Stimulated activated CD4-positive, alpha-beta T cell treated with anti-CD3 and anti-CD28 coated beads, TNF-alpha, amount 100 ng/mL, for 1 hour (primary cell): ENCODE measurements around the gene PABPC3.

ENCODE experiments used
- DNase-seq, 3 donors: peaks; one replicate each; pipeline ENCODE4 v3.0.0-alpha.2; 2020; ENCODE audit warnings: low read depth in 3 of 3, low spot score in 1 of 3

Gene PABPC3

DNA sequence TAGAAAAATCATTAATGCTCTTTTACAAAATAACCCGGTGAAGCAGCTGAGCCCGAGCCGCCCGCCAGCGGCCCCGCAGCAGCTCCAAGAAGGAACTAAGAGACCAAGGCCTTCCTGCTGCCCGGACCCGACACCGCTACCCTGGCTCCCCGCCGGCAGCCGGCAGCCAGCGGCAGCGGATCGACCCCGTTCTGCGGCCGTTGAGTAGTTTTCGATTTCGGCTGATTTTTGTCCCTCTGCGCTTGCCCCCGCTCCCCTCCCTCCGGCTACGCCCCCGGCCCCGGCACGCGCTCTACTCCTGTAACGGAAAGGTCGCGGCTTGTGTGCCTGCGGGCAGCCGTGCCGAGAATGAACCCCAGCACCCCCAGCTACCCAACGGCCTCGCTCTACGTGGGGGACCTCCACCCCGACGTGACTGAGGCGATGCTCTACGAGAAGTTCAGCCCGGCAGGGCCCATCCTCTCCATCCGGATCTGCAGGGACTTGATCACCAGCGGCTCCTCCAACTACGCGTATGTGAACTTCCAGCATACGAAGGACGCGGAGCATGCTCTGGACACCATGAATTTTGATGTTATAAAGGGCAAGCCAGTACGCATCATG, at the start of gene PABPC3:
TSS of gene PABPC3 (plus strand) at position 286 of the 603 bp plus-strand sequence. CDS start at position 349, 63 bp downstream.
- DNase-seq = no peak

DNA sequence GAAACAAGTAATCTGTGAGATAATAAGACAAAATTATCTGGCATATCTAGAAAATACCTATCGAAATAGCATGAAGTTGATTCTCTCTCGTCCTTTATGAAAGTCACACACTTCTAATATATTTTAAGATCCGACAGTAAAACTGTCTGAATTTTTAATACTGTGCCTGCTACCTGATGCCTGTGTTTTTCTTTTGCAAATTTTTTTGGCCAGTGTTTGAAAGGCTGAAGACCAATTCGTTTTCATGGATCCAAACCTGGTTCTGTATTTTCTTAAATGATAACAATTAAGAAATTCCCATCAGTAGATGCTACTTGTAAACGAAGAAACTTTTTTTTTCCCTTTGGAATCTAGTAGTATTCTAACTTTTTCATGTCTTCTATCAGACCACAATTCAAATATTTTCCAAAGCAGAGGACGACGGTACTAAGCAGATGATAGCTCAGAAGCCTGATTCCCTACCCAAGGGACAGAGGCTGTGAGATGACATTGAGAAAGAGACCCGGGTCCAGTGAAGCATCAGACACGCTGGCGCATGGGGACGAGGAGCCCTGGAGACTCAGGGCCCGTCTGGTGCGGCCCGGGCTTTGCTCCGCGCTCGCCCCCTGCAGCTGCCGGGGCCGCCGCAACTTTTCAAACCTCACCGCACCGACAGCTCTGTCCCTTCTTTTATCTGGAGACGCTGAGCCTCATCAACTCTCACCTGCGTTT, 49.5 kb upstream of the PABPC3 start:
- DNase-seq = no peak

DNA sequence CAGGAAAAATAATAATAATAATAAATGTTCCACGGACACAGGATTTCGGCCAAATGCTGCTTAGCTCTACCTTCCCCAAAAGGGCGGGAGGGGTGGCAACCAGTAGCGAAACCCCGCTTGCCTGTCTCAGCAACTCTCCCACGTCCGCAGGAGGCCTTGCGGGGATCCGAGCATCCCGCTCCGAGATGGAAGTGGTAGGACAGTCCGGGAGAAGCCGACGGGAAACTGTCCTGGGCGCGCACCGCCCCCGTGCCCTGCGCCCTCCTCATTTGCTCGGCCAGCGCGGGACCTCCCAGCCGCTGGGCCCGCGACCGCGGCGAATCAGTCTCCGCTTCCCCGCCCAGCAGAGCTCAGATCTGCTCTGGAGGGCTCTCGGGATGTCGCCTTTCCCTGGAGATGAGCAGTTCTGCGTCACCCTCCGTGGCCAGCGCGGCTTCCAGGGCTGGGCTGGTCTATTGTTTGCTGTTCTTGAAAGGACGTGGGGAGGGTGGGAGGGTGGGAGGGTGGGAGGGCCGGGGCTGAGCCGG, 48.9 kb upstream of the PABPC3 start:
- DNase-seq = no peak

DNA sequence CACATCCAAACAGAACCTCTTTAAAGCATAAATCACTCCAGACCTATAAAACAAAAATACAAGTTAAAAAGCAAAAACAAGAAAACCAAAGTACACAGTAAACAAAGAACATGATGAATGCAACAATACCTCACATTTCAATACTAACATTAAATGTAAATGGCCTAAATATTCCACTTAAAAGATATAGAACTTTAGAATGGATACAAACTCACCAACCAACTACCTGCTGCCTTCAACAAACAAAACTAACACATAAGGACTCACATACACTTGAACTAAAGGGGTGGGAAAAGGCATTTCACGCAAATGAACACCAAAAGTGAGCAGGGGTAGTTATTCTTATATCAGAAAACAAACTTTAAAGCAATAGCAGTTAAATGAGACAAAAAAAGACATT, 44.9 kb upstream of the PABPC3 start:
- DNase-seq = no peak

DNA sequence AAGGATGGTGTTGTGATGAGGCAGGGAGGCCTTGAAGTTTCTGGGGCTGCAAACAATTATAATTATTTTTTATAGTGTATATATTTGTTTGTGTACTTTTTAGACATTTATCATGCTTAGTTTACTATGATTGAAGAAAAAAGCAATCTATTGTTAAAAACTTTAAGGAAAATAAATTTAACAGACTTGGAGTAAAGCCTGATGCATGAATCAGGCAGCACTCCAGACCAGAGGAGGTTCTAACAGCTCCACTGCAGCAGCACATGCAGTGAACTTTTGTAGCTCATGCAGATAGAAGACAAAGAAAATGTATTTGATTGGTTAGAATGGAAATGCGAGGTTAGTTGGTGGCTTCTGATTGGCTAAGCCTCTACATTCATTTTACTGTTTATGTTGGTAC, 36.8 kb upstream of the PABPC3 start:
- DNase-seq = no peak

DNA sequence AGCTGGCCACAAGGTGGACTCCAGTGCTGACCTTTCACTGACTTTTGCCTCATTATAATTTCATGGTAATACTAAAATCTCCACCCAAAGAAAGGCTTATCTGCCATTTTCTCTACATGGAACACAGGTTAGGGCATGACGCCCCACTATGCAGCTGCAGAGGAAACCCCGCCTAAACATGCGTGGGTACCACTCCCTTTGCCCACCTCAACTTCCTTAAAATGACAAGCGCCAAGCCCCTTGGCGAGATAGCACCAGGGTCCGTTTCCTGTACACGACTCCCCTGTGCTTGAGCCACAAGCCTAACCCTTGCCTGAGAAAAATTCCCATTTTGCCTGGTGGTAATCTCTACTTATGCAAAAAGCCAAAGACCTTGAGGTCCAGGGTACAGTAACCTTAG, 36.0 kb upstream of the PABPC3 start:
- DNase-seq = no peak

DNA sequence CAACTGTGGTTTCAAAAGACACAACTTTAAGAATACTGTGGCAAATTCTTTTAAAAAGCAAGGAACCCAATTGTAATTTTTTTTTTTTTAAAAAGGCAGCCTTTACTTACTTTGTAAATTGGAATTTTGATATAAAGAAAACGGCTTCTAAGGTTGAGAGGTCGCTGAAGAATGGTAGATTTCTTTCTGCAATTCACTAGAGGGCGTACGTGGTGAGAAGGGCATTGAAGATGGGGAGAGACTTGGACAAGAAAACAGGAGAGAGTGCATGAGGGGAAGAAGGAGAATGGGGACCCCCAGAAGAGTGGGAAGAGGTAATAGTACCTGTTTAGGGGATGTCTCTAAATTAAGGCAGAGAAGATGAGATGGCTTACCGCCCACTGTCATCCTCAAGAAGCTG, 33.5 kb upstream of the PABPC3 start:
- no peak for DNase-seq

DNA sequence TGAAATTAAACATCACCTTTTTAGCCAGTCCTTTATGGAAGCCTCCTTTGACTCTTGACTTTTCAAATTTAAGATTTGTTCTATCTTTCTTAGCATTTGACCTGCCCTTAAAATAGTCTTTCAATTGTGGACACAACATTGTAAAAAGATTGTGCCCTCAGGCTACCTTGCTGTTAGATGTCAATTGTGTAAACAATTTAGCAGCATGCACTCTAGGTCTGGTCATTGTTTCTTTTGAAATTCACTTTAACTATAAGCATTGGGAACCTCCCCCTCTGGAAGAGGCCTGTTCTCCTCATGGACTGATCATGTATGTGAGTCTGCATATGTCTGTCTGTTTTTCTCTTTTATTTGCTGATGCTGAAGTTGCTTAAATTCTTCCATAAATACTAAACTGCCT, 31.5 kb upstream of the PABPC3 start:
- no peak for DNase-seq

DNA sequence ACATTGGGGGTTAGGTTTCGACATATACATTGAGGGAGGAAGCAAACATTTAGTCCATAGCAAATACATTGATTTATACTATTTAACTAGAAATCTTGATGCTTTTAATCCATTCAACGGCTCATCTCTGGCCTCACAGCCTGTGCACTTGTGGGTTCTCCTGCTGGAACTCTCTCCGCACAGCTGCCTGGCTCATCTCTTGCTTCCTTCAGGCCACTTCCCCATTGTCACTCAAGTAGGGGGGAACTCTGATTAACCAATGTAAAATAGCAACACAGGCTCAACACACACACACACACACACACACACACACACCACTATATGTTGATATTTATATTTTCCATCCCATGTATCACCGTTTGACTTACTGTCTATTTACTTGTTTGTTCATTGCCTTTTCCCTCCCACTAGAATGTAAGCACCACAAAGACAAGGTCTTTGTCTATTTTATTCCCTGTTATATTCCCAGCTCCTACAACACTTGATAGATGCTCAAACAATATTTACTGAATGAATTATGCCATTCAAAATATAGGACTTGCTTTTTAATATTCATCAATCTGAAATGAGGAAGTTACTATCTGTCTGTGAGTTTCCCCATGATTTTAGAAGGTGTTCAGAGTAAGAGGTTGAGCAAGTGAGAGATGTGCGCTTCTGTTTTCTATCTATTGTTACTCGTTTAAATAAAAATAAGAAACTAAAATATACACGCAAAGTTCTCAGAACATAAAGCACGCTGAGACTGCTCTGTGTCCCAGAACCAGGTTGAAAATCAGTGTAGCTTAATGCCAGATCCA, 29.8 kb upstream of the PABPC3 start:
- no peak for DNase-seq

DNA sequence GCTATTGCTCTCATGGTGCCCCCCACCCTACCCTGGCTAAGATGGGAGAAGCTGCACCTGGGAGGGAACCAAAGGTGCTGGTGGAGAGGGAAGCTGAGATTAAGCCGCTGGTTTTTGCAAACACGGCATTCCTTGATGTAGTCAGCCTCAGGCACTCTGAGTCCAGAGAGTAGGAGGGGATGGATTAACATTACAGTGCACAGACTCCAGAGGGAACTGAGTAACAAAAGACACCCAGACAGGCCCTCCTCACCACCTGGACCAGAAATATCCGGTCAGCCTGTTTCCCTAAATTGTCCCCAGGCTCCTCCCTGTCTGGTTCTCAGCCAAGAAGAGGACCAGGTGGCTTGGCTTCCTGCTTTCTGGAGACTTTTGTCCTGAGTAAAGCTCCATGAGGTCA, 28.9 kb upstream of the PABPC3 start:
- DNase-seq = no peak

DNA sequence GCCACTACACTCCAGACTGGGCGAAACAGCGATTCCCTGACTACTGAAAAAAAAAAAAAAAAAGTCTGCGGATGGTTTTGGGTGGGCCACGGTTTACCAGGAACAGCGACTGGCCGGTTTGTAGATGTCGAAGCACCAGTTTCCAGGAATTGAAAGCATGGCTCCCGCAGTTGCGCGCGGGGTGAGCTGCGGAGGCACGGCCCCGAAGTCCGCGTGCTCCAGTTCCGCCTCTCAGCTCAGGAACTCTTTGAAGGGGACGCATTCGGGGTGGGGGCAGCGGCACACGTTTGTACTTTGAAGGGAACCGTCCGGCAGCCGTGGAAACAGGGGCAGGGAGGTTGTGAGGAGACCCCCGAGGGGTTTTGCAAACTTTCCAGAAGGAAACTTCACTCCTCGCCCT, 27.1 kb upstream of the PABPC3 start:
- DNase-seq = no peak

DNA sequence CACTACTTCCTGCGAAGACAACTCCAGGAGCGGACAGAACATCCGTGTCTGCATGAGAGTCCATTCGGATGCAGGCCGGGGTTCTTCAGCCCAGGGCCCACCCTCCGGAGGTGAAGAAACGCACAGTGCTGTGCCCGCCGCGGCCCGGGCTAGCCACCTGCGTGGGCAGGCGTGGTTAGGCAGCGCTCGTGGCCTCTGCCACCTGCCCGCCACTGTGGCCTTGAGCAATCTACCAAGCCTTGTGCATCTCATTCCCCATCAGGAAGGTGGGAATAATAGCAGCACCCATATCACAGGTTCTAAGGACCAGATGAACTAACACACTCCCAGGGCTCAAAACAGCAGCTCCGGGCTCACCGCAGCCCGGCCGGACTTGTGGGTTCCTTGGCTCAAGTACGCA, 26.7 kb upstream of the PABPC3 start:
- DNase-seq = no peak

DNA sequence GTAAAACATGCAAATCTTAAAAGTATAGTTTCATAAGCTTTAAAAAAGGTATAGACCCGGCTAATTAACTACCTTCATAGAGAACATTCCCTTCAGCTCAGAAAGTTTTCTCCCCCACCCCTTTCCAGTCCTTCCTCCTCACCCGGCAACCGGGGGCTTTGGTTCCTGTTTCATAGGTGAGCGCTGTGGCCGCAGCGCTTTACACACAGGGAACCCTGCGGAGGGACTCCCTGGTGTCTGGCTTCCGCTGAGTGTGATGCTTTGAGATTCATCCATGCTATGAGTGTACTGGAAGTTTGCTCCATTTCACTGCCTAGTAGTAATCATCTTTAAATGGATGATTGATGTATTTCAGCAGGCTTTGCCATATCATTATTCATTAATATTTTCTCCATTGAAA, 26.0 kb upstream of the PABPC3 start:
- no peak for DNase-seq

DNA sequence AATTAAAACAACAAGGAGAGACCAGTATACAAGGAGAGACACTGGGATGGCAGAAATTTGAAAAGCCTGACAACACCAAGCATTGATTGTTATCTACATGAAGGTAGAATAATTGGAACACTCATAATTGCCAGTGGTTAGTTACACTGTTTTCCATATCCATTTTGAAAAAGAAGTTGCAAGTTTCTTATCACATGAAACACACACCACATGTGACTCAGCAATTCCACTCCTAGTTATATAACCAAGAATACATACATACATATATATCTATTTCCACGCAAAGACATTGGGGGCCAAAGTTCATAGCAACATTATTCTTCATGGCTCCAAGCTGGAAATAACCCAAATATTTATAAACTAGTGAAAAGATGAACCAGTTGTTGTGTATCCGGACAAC, 15.2 kb upstream of the PABPC3 start:
- no peak for DNase-seq

DNA sequence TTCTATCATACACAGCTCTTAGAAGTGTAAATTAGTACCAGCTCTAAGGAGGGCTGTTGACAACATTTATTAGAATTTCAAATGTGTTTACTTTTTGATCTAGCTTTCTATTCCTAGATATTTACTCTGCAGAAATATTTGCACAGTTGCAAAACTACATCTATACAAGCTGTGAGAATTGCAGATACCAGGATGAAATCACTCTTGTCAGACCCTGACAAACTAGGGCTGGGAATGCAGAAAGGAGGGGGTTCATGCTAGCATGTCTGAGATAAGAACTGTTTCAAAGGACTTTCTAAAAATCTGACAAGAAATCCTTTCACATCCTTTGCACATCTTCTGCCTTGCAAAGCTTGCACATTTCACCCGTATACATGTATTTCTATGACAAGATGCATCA, 11.8 kb upstream of the PABPC3 start:
- DNase-seq = no peak

DNA sequence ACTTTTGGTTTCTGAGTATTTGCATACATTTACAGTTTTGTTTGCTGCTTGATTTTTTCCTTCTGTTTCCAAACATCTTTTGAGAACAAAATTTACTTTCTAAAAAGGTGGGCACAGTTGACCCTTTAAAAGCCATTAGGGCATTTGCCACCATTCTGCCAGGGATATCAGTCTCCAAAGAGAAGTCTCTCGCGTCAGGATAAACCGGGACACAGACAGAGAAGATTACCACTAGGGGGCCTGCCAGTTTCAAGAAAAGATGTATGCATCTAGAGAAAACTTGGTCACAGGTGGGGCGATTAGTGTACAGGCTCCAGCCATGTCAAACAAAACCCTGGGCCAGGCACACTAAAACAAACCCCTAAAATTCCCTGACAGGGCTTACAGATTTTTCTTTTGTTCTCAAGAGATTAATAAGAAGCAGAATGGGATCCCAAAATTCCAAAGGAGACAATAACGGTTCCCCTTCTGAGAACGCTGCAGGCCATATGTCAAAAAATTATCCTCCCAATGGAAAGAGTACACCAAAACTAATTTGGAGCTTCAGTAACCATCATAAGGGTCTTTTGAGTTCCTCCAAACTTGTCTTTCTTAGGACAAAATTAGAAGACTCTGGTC, 10.7 kb upstream of the PABPC3 start:
- no peak for DNase-seq

DNA sequence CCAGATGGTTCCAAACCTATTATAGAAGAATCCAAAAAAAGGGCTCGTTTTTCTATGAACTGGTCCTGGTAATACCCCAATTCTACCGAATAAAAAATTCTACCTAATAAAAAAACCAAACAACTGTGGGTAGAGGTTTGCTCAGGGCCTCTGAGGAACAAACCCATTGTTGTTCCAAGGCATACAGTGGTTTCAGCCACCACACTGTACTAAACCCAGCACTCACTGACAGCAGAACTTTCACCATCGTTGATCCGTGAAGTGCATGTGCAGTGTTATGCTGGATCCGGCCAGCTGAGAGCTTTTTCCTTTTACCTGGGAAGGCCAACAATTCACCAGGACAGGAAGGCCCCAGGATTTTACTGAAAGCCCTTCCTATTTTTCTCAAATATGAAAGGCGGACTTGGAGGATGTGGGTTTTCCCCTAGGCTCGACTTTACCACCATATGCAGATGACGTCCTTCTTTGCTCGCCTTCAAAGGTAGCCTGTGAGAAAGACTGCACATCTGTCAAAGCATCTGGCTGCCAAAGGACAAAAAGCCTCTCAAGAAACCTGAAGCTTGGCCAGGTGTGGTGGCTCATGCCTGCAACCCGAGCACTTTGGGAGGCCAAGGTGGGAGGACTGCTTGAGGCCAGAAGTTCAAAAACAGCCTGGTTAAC, 7.2 kb upstream of the PABPC3 start:
- DNase-seq = no peak

DNA sequence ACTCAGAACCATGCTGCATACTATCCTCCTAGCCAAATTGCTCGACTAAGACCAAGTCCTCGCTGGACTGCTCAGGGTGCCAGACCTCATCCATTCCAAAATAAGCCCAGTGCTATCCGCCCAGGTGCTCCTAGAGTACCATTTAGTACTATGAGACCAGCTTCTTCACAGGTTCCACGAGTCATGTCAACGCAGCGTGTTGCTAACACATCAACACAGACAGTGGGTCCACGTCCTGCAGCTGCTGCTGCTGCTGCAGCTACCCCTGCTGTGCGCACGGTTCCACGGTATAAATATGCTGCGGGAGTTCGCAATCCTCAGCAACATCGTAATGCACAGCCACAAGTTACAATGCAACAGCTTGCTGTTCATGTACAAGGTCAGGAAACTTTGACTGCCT, 1.5 kb downstream of the PABPC3 start:
- no peak for DNase-seq

DNA sequence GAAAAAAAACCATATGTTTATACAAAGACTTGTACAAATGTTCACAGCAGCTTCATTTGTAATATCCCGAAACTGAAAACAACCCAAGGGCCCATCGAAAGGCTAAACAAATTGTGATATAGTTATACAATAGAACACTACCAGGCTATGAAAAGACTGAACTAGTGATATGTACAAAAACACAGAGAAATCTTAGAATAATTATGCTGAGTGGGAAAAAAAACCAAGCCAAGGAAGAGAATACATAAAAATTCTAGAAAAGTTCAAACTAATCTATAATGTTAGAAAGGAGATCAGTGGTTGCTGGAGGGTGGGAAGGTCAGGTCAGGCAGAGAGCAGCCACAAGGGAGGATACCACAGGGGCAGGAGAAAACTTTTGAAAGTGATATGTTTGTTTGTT, 7.8 kb downstream of the PABPC3 start:
- DNase-seq = no peak

DNA sequence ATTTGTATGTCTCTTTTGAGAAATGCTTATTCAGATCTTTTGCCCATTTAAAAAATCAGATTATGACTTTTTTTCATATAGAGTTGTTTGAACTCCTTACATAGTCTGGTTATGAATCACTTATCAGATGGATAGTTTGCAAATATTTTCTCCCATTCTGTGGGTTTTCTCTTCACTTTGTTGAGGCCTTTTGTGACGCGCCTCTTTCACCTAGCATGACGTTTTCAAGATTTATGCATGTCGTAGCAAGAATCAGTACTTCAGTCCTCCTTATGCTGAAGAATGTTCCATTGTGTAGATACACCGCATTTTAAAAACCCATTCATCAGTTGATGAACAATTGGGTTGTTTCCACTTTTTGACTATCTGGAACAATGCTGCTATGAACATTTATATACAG, 13.4 kb downstream of the PABPC3 start:
- no peak for DNase-seq

DNA sequence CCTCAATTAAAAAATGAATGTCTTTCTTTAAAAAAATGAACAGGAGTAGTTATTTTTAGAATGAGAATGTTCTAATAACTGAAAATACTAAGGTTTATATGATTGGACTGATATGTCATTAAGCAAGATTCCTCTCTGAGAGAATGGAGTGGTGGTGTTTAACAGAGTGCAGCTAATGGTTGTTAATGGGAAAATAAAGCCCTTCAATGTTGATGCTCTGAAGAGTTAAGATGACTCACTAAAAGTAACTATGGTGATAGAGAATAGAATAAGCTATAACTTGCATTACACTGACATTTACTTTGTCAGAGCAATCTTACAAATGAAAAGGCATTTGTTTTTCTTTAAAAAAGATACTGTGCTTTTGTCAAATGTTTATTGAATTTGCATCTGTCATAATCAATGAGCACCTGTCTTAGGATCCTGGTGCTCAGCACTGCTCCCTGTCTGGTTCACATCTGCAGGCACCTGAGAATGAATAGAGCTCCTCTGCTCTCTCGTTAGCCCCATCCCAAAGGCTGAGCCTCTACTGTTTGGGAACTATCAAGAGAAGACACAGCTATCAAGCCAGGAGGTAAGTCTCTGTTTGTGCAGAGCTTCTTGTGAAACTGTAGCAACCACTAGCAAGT, 15.1 kb downstream of the PABPC3 start:
- no peak for DNase-seq
